ENCODE data around the gene SGPP2.
"Not testable (repeated sequence)": the region's sequence is repeated elsewhere in the genome, so short reads cannot be mapped to it uniquely, and the experiment has no call there.

SGPP2 gene, protein sequence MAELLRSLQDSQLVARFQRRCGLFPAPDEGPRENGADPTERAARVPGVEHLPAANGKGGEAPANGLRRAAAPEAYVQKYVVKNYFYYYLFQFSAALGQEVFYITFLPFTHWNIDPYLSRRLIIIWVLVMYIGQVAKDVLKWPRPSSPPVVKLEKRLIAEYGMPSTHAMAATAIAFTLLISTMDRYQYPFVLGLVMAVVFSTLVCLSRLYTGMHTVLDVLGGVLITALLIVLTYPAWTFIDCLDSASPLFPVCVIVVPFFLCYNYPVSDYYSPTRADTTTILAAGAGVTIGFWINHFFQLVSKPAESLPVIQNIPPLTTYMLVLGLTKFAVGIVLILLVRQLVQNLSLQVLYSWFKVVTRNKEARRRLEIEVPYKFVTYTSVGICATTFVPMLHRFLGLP

DNA sequence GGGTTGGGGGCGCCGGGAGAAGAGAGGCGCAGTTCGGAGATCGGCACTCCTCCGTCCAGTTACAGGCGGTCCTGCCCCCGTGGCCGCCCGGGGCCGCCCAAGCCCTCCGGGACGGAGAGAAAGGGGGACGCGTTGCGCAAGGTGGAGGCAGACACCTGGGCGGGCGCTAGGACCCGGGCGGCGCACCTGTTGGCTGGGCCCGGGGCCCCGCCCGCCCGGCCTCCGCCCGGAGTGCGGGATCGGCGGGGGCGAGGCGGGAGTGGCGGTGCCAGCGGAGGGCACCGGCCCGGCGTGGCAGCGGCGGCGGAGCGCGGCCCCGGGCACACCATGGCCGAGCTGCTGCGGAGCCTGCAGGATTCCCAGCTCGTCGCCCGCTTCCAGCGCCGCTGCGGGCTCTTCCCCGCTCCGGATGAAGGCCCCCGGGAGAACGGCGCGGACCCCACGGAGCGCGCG, at the start of gene SGPP2:
Gene SGPP2, plus strand, starts transcription at position 268 of the 453 bp plus-strand sequence. Its CDS starts 60 bp downstream, at position 328.
- DNase-seq (ENCODE audit: low read depth) = no peak

DNA sequence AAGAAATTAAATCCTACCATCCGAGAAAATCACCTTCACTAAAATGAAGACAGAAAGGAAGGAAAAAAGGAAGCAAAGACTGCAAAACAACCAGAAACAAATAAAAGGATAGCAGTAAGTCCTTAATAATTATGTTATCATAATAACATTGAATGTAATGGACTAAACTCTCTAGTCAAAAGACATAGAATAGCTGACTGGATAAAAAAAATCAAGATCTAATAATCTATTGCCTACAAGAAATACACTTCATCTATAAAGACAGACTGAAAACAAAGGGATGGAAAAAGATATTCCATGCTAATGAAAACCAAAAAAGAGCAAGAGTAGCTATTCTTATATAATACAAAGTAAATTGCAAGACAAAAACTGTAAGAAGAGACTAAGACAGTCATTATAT, 48.5 kb upstream of the SGPP2 start:
- no peak for DNase-seq (ENCODE audit: low read depth)

- DNase-seq (ENCODE audit: low read depth) = no peak
Observed at GRCh38 chr2:222380456-222380855, 43.9 kb upstream of the SGPP2 start.

DNA sequence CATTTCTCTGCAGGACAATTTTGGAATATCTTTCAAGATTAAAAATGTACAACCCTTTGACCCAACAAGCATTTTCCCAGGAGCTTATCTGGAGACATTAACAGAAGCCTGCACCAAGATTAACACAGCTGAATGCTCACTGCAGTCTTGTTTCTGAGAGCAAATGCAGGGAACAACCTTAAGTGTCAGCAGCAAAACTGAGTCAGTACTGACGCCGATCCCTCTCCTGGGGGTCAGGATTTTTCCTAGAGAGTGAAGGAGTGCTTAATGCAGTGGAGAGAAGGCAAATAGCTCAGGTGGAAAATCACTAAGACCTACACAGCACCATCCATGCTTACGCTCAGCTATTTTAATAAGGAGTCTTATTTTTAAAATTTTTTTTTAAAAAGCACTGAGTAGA, 42.8 kb upstream of the SGPP2 start:
- DNase-seq (ENCODE audit: low read depth) = no peak

- DNase-seq (ENCODE audit: low read depth) = no peak
Observed at GRCh38 chr2:222383255-222383654, 41.1 kb upstream of the SGPP2 start.

GRCh38 chr2:222391743-222392285, 32.5 kb upstream of the SGPP2 start:
- DNase-seq (ENCODE audit: low read depth) = no peak

GRCh38 chr2:222393733-222394267, 30.5 kb upstream of the SGPP2 start:
- no peak for DNase-seq (ENCODE audit: low read depth)

DNA sequence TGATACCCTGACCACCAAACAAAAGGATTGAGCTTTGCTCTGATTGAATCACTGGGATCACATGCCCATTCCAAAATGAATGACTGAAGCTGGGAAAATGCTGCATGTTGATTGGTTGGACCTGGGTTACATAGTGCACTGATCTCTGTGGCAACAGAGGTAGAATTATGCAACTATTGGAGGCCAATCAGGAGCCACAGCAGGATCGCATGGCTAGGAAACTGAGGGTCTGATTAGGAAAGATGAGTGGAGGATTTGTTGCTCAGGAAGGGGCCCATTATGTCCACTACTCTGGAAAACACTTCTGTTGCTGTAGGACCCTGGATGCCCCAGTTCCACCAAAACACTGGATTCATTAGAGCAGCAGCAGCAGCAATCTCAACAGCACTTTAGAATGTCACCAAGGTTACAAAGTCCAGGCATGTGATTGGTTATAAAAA, 25.9 kb upstream of the SGPP2 start:
- DNase-seq (ENCODE audit: low read depth) = no peak

DNA sequence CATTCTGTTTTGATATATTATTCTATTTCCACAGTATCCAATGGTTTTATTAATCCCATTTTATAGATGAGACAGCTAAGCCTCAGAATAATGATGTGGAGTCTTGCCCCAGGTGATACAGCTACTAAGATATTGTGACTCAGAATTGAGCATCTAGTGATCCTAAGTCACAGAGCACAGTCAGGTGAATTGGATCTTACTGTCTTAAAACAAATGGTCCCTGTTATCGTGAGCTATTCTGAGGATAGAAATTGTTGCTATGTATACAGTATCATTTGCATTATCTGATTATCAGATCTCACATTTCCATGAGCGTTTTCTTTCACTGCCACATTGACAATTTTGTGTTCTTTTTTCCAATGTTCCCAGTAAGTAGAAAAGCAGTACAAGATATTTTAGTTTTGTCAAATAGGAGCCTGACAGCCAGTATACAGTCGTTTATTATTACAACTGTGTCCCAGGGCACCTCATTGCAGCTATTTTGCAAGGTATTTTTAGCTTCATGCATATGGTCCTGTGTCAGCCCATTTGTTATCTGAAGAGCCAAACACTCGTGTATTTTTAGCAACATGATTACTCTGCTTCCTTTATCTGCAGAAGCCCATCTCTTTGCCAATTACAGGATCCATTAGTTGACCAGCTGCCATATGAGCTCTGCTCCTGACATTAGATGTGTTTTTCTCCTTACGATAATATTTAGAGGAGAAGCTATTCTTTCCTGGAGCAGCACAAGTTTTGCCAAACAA, 25.1 kb upstream of the SGPP2 start:
- DNase-seq (ENCODE audit: low read depth) = no peak

DNA sequence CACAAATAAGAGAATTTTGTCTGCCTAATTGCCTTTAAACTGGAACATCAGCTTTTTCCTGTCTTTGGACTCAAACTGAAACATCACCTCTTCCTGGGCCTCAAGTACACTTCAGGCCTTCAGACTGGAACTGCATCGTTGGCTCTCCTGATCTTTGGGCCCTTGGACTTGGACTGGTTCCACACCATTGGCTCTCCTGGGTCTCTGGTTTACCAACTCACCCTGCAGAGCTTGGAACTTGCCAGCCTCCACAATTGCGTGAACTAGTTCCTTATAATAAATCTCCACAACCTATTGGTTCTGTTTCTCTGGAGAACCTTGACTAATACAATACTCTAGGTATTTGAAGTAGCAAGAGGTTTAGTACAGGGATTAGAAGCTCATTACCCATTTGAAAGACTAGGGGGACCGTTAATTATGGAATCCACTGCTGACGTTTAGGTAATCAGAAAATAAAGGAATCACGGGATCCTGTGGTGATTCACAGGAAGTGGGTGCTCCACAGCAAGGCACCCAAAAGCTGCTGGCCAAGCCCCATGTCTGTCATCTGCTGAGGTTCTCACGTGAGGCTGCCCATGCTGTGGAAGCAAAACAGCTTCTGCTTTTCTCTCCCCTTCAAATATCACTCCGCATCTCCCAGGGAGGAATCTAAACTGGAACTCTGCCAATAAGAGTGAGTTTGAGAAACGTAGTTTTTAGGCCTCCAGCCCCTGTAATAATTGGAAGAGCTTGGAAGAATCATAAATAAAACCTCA, 20.0 kb upstream of the SGPP2 start:
- no peak for DNase-seq (ENCODE audit: low read depth)

DNA sequence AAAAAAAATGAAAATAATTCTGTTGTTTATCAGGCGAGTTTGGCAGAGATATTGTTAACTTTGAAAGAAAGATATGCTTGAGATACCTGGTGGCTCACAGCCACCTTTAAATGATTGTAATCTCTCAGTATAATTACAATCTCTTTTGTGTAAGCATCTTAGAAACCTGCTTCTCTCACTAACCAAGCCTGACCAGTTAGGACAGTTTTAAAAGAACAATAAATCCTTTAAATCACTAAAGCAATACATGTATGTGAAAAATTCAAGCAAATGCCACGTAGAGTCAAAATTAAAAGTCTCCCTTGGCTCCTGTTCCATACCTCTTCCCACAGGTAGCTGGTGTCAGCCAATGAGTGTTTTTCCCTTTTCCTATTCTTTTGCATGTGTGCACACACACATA, 15.7 kb upstream of the SGPP2 start:
- DNase-seq (ENCODE audit: low read depth) = no peak

DNA sequence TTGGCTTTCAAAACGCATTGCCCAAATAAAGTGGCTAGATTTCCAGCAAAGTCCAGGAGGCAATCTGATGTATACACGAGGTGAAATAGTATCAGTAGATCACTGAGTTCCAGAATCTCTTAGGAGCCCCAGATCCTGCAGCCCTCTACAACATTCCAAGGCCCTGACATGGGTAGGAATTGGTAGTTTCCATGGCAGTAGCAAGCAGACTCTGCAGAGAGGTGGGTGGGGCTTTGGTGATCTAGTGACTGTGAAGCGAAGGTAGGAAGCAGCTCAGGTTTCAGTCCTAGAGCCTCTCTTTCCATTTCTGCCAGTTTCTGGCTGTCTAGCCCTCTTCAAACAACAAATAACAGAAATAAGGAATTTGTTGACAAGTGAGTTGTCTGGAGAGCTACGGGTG, 13.8 kb upstream of the SGPP2 start:
- no peak for DNase-seq (ENCODE audit: low read depth)

DNA sequence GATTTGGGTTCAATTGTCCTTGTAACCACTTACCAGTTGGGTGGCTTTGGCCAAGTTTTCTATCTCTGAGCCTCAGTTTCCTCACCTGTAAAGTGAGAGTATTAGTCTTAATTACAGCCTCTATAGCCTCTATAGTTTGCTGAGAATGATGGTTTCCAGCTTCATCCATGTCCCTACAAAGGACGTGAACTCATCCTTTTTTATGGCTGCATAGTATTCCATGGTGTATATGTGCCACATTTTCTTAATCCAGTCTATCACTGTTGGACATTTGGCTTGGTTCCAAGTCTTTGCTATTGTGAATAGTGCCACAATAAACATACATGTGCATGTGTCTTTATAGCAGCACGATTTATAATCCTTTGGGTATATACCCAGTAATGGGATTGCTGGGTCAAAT, 12.0 kb upstream of the SGPP2 start:
- not testable (repeated sequence) for DNase-seq (ENCODE audit: low read depth)

DNA sequence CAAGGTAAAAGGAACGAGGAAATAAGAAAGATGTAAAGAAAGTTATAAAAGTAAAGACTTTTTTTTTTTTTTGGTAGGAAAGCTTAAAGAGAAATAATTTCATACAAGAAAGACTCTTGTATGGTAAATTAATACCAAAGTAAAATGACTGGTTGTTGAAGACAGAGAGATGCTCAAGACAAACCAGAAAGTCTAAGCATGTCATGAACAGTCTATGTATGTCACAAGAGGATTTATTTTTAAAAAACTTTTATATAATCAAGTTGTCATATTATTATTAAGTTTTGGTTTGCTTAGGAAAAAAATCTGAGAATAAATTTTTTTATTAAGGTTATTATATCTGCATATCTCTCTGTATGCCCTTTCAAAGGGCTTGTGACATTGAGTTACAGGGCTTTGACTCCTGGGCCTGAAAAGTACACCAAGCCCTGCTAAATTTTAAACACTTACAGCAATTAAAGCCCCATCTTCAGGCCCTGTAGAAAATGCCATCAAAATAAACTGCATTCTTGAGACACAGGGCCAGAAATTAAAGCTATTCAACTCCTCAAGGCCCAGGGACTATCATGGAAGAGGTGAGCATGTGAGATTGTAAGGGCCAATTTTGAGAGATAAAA, 10.9 kb upstream of the SGPP2 start:
- DNase-seq (ENCODE audit: low read depth) = no peak

GRCh38 chr2:222418739-222419138, 5.6 kb upstream of the SGPP2 start:
- DNase-seq (ENCODE audit: low read depth) = no peak

GRCh38 chr2:222420508-222420907, 3.8 kb upstream of the SGPP2 start:
- DNase-seq (ENCODE audit: low read depth) = no peak

GRCh38 chr2:222421626-222422025, 2.7 kb upstream of the SGPP2 start:
- DNase-seq (ENCODE audit: low read depth) = no peak

DNA sequence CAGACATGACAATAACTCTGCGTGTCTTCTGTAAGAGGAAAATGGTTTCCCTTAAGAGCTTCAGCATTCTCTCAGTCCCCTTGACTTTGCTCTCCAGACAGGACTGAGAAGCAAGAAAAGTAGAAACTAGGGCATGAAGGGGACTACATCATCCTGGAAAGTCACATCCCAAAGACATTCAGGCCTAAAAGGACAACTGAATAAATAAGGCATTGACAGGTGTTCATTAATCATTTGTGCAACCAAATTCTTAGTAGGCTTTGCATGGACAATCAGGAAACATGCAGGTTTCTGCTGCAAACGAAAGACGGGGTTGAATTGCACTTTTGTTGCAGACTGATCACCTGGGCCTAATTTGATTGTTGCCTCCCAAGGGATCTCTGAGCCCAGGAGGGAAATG, 1.2 kb upstream of the SGPP2 start:
- no peak for DNase-seq (ENCODE audit: low read depth)

- DNase-seq (ENCODE audit: low read depth) = no peak
Observed at GRCh38 chr2:222423632-222424275, 589 bp upstream of the SGPP2 start.

DNA sequence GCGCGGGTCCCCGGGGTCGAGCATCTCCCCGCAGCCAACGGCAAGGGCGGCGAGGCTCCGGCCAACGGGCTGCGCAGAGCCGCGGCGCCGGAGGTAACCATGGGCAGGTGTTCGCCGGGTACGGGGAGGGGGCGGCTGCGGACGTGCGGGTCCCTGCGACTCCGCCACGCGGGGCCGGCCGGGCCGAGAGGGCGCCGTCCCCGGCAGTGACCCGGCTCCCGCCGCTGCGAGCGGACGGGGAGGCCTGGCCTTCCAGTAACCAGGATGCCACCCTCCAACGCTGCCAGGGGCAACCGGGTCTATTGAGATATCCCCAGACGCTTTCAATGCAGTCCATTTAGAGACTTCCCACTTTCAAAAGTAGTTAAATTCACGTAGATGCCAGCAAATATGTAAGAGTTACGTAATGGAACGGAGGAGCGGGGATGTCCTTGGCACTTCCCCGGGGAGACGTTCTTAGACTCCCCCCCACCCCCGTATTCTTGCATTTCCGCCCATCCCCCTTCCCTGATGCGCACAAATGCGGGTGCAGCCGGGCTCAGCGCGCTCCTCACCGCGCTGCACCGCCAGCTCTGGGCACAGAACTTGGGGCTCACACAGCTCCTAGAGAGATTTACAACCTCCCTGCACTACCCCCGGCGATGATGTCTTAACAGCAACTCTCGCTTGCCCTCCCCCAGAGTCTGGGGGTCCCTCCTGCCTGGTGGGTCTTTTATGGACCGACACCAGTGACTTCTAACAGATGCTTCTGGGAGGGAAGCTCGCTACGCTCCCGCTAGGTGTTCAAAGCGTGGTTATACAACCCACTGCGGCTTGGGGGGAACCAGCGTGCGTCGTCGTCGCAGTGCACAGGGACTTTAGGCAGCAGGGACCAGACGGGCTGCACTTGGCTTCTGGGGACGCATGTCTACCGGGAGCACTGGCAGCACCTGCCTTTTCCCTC, 657 bp downstream of the SGPP2 start:
- DNase-seq (ENCODE audit: low read depth) = no peak

Measured in fibroblast of gingiva (primary cell).